Measurements from ENCODE around the gene PPP1CC. TPM values are rescaled to one million over a fixed set of nuclear protein-coding genes. Genes with fewer than 3 reads are reported as not detected.

PPP1CC gene
- total and polyA plus RNA-seq, 2 of the 4 experiments (the other 2 are of a cell fraction): 71.0 to 126 TPM

DNA sequence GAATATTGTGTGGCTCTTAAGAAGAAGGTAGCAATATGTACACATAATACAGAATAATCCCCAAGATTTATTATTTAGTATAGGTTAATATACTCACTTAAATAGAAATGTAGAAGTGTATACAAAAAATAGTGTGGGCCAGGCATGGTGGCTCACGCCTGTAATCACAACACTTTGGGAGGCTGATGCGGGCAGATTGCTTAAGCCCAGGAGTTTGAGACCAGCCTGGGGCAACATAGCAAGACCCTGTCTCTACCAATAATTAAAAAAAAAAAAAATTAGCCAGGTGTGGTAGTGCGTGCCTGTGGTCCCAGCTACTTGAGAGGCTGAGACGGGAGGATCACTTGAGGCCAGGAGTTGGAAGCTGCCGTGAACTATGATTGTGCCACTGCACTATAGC is 38.5 kb downstream of the PPP1CC start:
- H3K18ac ChIP-seq (ENCODE audit: low read depth, low read length): no peak overlapping the region
- H3K9me1 ChIP-seq (ENCODE audit: insufficient read depth, low read length): no peaks in the 10 kb centered on the region
- ATAC-seq (ENCODE audit: low read depth) (no peak), DNase-seq (no peak)
- H3K4me1 ChIP-seq (ENCODE audit: control insufficient read depth, insufficient read depth, low read length): no peaks in the 10 kb centered on the region; the same call in 1 of the 2 replicates
- no peak overlapping the region for H4K5ac ChIP-seq (ENCODE audit: low read depth, low read length)
- H2BK20ac ChIP-seq (ENCODE audit: low read depth, low read length): no peak overlapping the region
- no peak overlapping the region for H2AK9ac ChIP-seq (replicated peaks; ENCODE audit: low read depth, low read length, poor library complexity)
- H4K91ac ChIP-seq (ENCODE audit: insufficient read depth, low read depth, low read length): no peak overlapping the region
- CTCF ChIA-PET: interaction anchor here (0.6 kb wide), 1 partner anchor 1185 kb away, joined by 6 read pairs; no protein-coding TSS in a partner anchor
- intact Hi-C loops (cut with micrococcal nuclease): no loop called here
- in situ Hi-C loops (cut with MboI; ENCODE audit: low sequenced_read_pairs): no loop called here
- no peak overlapping the region for H2AK5ac ChIP-seq (ENCODE audit: low read depth, low read length)
- no peaks in the 10 kb centered on the region for H3K36me3 ChIP-seq (ENCODE audit: control insufficient read depth, insufficient read depth, low read length)
- H3K4me2 ChIP-seq (ENCODE audit: low read depth, low read length): no peak overlapping the region
- no peaks in the 10 kb centered on the region for H3K27me3 ChIP-seq (ENCODE audit: control insufficient read depth, insufficient read depth, low read length)
- H3K4me3 ChIP-seq (ENCODE audit: insufficient read depth, low read depth, low read length): no peak overlapping the region
- H3K14ac ChIP-seq (replicated peaks; ENCODE audit: low read depth, low read length): no peak overlapping the region
- no peaks in the 10 kb centered on the region for H3K9me3 ChIP-seq (ENCODE audit: control insufficient read depth, insufficient read depth, low read length)
- no peak overlapping the region for H2BK15ac ChIP-seq (ENCODE audit: low read depth, low read length)
- POLR2A ChIA-PET (ENCODE audit: unreplicated experiment): no interaction called here
- H3K27ac ChIP-seq (ENCODE audit: insufficient read depth, low read length): no peak overlapping the region
- H3K56ac ChIP-seq (ENCODE audit: extremely low read depth, insufficient read depth, low read length): no peak overlapping the region
- H3K9ac ChIP-seq (ENCODE audit: low read depth, low read length): no peak overlapping the region
- H4K8ac ChIP-seq (ENCODE audit: low read depth in 2 of 2, low read length in 2 of 2): no peak overlapping the region
- no peak overlapping the region for H2BK120ac ChIP-seq (ENCODE audit: low read depth, low read length)
- H2AFZ ChIP-seq (replicated peaks; ENCODE audit: low read length, poor library complexity): no peak overlapping the region
- H2BK5ac ChIP-seq (ENCODE audit: low read depth, low read length, poor library complexity, severe bottlenecking): no peak overlapping the region
- WGBS, 2 experiments (ENCODE audit: extremely low coverage in 2 of 2, insufficient read length in 1 of 2): no CpG with 5 or more reads among the region's 5 CpGs
- no peaks in the 10 kb centered on the region for H3K79me1 ChIP-seq (ENCODE audit: low read depth in 1 of 2, low read length in 2 of 2)
- H3K23ac ChIP-seq (ENCODE audit: low read depth, low read length): no peak overlapping the region
- dilution Hi-C loops (cut with HindIII; ENCODE audit: low sequenced_read_pairs, unreplicated experiment): no loop called here
- no peaks in the 10 kb centered on the region for H4K20me1 ChIP-seq (ENCODE audit: insufficient read depth, low read length)
- BruUV-seq (replicated peaks): no TSS peak
- TF ChIP-seq POLR2A (IDR thresholded peaks at IDR 0.05; ENCODE audit: low read depth, low read length) (no peak), MAFK (IDR thresholded peaks at IDR 0.05; ENCODE audit: low read depth, low read length) (no peak), MXI1 (IDR thresholded peaks at IDR 0.05; ENCODE audit: borderline replicate concordance, low read depth, low read length) (no peak), RFX5 (IDR thresholded peaks at IDR 0.05; ENCODE audit: low read depth, low read length) (no peak), BHLHE40 (IDR thresholded peaks at IDR 0.05; ENCODE audit: low read depth, low read length) (no peak), RCOR1 (IDR thresholded peaks at IDR 0.05; ENCODE audit: insufficient replicate concordance, low read length) (no peak), CEBPB (IDR thresholded peaks at IDR 0.05; ENCODE audit: low read depth, low read length) (no peak), FOS (IDR thresholded peaks at IDR 0.05; ENCODE audit: low read depth, low read length) (no peak), MAZ (IDR thresholded peaks at IDR 0.05; ENCODE audit: borderline replicate concordance, low read depth, low read length) (no peak), CHD1 (IDR thresholded peaks at IDR 0.05; ENCODE audit: low read depth, low read length) (no peak), RAD21 (IDR thresholded peaks at IDR 0.05; ENCODE audit: low read length) (no peak)
- TF ChIP-seq, protein P1, sequence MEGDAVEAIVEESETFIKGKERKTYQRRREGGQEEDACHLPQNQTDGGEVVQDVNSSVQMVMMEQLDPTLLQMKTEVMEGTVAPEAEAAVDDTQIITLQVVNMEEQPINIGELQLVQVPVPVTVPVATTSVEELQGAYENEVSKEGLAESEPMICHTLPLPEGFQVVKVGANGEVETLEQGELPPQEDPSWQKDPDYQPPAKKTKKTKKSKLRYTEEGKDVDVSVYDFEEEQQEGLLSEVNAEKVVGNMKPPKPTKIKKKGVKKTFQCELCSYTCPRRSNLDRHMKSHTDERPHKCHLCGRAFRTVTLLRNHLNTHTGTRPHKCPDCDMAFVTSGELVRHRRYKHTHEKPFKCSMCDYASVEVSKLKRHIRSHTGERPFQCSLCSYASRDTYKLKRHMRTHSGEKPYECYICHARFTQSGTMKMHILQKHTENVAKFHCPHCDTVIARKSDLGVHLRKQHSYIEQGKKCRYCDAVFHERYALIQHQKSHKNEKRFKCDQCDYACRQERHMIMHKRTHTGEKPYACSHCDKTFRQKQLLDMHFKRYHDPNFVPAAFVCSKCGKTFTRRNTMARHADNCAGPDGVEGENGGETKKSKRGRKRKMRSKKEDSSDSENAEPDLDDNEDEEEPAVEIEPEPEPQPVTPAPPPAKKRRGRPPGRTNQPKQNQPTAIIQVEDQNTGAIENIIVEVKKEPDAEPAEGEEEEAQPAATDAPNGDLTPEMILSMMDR (conservative IDR thresholded peaks at IDR 0.05; ENCODE audit: low read depth, low read length): no peak
- TF ChIP-seq, protein P2, sequence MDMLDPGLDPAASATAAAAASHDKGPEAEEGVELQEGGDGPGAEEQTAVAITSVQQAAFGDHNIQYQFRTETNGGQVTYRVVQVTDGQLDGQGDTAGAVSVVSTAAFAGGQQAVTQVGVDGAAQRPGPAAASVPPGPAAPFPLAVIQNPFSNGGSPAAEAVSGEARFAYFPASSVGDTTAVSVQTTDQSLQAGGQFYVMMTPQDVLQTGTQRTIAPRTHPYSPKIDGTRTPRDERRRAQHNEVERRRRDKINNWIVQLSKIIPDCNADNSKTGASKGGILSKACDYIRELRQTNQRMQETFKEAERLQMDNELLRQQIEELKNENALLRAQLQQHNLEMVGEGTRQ (IDR thresholded peaks at IDR 0.05; ENCODE audit: low read depth, low read length): no peak
- TF ChIP-seq, protein P3, sequence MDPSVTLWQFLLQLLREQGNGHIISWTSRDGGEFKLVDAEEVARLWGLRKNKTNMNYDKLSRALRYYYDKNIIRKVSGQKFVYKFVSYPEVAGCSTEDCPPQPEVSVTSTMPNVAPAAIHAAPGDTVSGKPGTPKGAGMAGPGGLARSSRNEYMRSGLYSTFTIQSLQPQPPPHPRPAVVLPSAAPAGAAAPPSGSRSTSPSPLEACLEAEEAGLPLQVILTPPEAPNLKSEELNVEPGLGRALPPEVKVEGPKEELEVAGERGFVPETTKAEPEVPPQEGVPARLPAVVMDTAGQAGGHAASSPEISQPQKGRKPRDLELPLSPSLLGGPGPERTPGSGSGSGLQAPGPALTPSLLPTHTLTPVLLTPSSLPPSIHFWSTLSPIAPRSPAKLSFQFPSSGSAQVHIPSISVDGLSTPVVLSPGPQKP (IDR thresholded peaks at IDR 0.05; ENCODE audit: borderline replicate concordance, low read depth, low read length): no peak
- no peak overlapping the region for H3K4ac ChIP-seq (ENCODE audit: low read depth, low read length)
